ENCODE results near the gene NETO2. TPM values are rescaled to one million over a fixed set of nuclear protein-coding genes. Genes with fewer than 3 reads are reported as not detected.

The NETO2 gene
- total and polyA plus RNA-seq, 9 of the 15 experiments (the other 6 are each of a cell fraction or from before 2014, with no cell fraction given), result 4.1 to 37.0 (median 22.2) TPM

DNA sequence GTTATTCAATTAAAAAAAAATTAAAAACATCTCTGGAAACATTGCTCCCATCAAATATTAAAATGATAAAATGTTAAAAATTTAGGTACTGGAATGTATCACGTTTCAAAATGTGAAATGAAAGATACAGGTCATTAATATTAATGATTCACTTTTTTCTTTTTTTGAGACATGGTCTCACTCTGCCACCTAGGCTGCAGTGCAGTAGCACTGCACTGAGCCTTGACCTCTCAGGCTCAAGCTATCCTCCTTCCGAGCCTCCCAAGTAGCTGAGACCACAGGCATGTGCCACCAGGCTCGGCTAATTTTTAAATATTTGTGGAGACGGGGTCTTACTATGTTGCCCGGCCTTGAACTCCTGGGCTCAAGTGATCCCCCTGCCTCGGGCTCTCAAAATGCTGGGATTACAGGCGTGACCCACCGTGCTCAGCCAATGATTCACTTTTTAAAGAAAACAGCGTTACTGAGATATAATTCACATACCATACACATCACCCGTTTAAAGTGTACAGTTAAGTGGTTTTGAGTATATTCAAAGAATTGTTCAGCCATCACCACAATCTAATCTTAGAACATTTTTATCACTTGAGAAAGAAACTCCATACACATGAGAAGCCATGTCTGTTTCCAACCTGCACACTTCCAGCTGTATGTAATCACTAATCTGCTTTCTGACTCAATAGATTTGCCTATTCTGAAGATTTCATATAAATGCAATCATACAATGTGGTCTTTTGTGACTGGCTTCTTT, 19.1 kb upstream of the NETO2 start (continued):
- TF ChIP-seq DMBX1 (CRISPR knock-in tag; IDR thresholded peaks at IDR 0.05; ENCODE audit: borderline replicate concordance) (no peak), HDAC8 (tag; IDR thresholded peaks at IDR 0.05) (no peak), TRIM28 (IDR thresholded peaks at IDR 0.05) (no peak), HNRNPK (IDR thresholded peaks at IDR 0.05; ENCODE audit: low read depth, low read length, poor library complexity, severe bottlenecking) (no peak)

DNA sequence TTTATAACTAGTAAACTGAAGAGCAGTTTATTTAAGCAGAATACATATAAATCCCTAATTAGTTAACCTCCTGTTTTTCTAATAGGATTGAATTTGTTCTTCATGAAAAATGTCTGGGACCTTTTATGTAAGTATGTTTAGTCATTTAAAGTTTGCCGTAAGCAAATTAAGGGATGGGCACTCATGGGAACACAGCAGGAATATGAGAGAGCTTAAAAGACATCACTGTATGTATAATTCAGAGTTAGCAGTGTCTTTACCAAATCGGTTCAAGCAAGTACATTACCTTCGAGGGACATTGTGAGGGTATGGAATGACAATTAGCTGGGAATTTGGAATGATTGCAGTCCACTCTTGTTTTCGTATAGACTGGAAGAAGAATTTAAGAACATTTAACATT, 17.7 kb upstream of the NETO2 start:
- WGBS (ENCODE audit: insufficient coverage, low coverage, missing lambda C conversion rate), result 92% methylated on average over 4 of the region's 4 CpGs
- H4K20me1 ChIP-seq (replicated peaks; ENCODE audit: control insufficient read depth, insufficient read depth, low read length), result no peaks in the 10 kb centered on the region
- no peak for DNase-seq (ENCODE audit: extremely low read depth in 1 of 4, low spot score in 3 of 4)
- no peaks in the 10 kb centered on the region for H3K9me1 ChIP-seq (ENCODE audit: control insufficient read depth, insufficient read depth, low read length)
- no peak overlapping the region for H3K9ac ChIP-seq (ENCODE audit: insufficient read depth in 1 of 2, low read depth in 2 of 2, low read length in 2 of 2)
- POLR2A ChIA-PET, result interaction anchor here (1.2 to 1.4 kb wide), 2 partner anchors 15 to 20 kb away, joined by 3 read pairs; no protein-coding TSS in a partner anchor
- no peak overlapping the region for H3K27ac ChIP-seq (ENCODE audit: extremely low read depth, low read depth, low read length)
- intact Hi-C loops (cut with micrococcal nuclease) (no loop called here), in situ Hi-C loops (cut with MboI) (no loop called here)
- no peaks in the 10 kb centered on the region for H3K79me2 ChIP-seq (ENCODE audit: control insufficient read depth, insufficient read depth, low read length)
- H3K27me3 ChIP-seq (ENCODE audit: control insufficient read depth in 2 of 2, insufficient read depth in 2 of 2, low read length in 2 of 2), result no peaks in the 10 kb centered on the region
- H2AFZ ChIP-seq (ENCODE audit: low read depth, low read length), result no peak overlapping the region
- BruUV-seq (replicated peaks), result no TSS peak
- no peaks in the 10 kb centered on the region for H3K4me1 ChIP-seq (replicated peaks in 1 of 2; ENCODE audit: control insufficient read depth in 2 of 2, insufficient read depth in 2 of 2, low read length in 2 of 2)
- H3K36me3 ChIP-seq (ENCODE audit: control insufficient read depth, insufficient read depth, low read length), result peaks cover 30% of the 10 kb centered on the region
- no peaks in the 10 kb centered on the region for H3K9me3 ChIP-seq (replicated peaks; ENCODE audit: control insufficient read depth, insufficient read depth, low read depth, low read length)
- CTCF ChIA-PET (ENCODE audit: low intra/inter-chr PET ratio), result interaction anchor here (1.3 to 1.5 kb wide), 2 partner anchors 142 to 213 kb away, joined by 3 to 7 read pairs; no protein-coding TSS in a partner anchor
- H3K4me2 ChIP-seq (ENCODE audit: insufficient read depth, low read length), result no peak overlapping the region
- FAIRE-seq, result no peak
- no peak for ATAC-seq
- no peak overlapping the region for H3K4me3 ChIP-seq
- TF ChIP-seq, protein P1, sequence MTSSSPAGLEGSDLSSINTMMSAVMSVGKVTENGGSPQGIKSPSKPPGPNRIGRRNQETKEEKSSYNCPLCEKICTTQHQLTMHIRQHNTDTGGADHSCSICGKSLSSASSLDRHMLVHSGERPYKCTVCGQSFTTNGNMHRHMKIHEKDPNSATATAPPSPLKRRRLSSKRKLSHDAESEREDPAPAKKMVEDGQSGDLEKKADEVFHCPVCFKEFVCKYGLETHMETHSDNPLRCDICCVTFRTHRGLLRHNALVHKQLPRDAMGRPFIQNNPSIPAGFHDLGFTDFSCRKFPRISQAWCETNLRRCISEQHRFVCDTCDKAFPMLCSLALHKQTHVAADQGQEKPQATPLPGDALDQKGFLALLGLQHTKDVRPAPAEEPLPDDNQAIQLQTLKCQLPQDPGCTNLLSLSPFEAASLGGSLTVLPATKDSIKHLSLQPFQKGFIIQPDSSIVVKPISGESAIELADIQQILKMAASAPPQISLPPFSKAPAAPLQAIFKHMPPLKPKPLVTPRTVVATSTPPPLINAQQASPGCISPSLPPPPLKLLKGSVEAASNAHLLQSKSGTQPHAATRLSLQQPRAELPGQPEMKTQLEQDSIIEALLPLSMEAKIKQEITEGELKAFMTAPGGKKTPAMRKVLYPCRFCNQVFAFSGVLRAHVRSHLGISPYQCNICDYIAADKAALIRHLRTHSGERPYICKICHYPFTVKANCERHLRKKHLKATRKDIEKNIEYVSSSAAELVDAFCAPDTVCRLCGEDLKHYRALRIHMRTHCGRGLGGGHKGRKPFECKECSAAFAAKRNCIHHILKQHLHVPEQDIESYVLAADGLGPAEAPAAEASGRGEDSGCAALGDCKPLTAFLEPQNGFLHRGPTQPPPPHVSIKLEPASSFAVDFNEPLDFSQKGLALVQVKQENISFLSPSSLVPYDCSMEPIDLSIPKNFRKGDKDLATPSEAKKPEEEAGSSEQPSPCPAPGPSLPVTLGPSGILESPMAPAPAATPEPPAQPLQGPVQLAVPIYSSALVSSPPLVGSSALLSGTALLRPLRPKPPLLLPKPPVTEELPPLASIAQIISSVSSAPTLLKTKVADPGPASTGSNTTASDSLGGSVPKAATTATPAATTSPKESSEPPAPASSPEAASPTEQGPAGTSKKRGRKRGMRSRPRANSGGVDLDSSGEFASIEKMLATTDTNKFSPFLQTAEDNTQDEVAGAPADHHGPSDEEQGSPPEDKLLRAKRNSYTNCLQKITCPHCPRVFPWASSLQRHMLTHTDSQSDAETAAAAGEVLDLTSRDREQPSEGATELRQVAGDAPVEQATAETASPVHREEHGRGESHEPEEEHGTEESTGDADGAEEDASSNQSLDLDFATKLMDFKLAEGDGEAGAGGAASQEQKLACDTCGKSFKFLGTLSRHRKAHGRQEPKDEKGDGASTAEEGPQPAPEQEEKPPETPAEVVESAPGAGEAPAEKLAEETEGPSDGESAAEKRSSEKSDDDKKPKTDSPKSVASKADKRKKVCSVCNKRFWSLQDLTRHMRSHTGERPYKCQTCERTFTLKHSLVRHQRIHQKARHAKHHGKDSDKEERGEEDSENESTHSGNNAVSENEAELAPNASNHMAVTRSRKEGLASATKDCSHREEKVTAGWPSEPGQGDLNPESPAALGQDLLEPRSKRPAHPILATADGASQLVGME (CRISPR knock-in tag; IDR thresholded peaks at IDR 0.05), result no peak
- TF ChIP-seq, protein P2, sequence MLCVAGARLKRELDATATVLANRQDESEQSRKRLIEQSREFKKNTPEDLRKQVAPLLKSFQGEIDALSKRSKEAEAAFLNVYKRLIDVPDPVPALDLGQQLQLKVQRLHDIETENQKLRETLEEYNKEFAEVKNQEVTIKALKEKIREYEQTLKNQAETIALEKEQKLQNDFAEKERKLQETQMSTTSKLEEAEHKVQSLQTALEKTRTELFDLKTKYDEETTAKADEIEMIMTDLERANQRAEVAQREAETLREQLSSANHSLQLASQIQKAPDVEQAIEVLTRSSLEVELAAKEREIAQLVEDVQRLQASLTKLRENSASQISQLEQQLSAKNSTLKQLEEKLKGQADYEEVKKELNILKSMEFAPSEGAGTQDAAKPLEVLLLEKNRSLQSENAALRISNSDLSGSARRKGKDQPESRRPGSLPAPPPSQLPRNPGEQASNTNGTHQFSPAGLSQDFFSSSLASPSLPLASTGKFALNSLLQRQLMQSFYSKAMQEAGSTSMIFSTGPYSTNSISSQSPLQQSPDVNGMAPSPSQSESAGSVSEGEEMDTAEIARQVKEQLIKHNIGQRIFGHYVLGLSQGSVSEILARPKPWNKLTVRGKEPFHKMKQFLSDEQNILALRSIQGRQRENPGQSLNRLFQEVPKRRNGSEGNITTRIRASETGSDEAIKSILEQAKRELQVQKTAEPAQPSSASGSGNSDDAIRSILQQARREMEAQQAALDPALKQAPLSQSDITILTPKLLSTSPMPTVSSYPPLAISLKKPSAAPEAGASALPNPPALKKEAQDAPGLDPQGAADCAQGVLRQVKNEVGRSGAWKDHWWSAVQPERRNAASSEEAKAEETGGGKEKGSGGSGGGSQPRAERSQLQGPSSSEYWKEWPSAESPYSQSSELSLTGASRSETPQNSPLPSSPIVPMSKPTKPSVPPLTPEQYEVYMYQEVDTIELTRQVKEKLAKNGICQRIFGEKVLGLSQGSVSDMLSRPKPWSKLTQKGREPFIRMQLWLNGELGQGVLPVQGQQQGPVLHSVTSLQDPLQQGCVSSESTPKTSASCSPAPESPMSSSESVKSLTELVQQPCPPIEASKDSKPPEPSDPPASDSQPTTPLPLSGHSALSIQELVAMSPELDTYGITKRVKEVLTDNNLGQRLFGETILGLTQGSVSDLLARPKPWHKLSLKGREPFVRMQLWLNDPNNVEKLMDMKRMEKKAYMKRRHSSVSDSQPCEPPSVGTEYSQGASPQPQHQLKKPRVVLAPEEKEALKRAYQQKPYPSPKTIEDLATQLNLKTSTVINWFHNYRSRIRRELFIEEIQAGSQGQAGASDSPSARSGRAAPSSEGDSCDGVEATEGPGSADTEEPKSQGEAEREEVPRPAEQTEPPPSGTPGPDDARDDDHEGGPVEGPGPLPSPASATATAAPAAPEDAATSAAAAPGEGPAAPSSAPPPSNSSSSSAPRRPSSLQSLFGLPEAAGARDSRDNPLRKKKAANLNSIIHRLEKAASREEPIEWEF (CRISPR knock-in tag; IDR thresholded peaks at IDR 0.05), result no peak
- TF ChIP-seq, protein P3, sequence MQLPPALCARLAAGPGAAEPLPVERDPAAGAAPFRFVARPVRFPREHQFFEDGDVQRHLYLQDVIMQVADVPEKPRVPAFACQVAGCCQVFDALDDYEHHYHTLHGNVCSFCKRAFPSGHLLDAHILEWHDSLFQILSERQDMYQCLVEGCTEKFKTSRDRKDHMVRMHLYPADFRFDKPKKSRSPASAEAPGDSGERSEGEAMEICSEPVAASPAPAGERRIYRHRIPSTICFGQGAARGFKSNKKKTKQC (CRISPR knock-in tag; IDR thresholded peaks at IDR 0.05), result no peak
- TF ChIP-seq ZNF699 (CRISPR knock-in tag; IDR thresholded peaks at IDR 0.05; ENCODE audit: insufficient replicate concordance), result no peak
